Measurements from ENCODE around the gene RASL12.

DNA sequence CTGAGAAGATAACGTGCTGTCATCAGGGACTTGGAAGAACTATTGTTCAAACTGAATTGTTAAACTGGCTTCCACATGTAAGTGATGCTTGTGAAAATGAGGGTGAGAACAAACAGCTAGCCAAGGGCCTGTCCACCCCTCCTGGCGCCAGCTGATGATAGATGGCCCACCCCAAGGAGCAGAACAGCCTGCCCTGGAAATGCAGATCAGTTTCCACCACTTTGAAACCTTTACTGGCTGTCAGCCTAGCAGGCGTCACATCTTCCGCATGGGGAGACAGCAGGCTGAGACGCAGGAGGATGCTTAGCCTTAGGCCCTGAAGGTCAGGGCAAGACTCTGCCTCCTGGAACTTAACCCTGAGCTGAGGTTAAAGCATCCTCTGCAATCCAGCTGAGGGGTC lies 29.0 kb downstream of the RASL12 start:
- no peak for TF ChIP-seq EZH2phosphoT487 (IDR thresholded peaks at IDR 0.05; ENCODE audit: borderline replicate concordance)
- TF ChIP-seq, protein P1, sequence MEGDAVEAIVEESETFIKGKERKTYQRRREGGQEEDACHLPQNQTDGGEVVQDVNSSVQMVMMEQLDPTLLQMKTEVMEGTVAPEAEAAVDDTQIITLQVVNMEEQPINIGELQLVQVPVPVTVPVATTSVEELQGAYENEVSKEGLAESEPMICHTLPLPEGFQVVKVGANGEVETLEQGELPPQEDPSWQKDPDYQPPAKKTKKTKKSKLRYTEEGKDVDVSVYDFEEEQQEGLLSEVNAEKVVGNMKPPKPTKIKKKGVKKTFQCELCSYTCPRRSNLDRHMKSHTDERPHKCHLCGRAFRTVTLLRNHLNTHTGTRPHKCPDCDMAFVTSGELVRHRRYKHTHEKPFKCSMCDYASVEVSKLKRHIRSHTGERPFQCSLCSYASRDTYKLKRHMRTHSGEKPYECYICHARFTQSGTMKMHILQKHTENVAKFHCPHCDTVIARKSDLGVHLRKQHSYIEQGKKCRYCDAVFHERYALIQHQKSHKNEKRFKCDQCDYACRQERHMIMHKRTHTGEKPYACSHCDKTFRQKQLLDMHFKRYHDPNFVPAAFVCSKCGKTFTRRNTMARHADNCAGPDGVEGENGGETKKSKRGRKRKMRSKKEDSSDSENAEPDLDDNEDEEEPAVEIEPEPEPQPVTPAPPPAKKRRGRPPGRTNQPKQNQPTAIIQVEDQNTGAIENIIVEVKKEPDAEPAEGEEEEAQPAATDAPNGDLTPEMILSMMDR (conservative IDR thresholded peaks at IDR 0.05; ENCODE audit: low read length), result no peak

All from Loucy (cell line).